IPS-NIHi7 (cell line): ENCODE measurements around the gene PTGER4.
"Not testable (repeated sequence)": the region's sequence is repeated elsewhere in the genome, so short reads cannot be mapped to it uniquely, and the experiment has no call there.

Experiments
- DNase-seq: peaks from one replicate; pipeline ENCODE4 v3.0.0; 2012; ENCODE audit warnings: mixed read lengths; ENCODE audit errors: extremely low spot score

PTGER4 gene

GRCh38 chr5:40679913-40680681 lies at the start of gene PTGER4:
TSS of gene PTGER4 (plus strand) at chr5:40679915. CDS start at chr5:40680994, 1,079 bp downstream.
- DNase-seq: peak; percentile 22

- DNase-seq: no peak
Observed at GRCh38 chr5:40630126-40630525, 49.6 kb upstream of the PTGER4 start.

- no peak for DNase-seq
Observed at GRCh38 chr5:40631236-40631635, 48.5 kb upstream of the PTGER4 start.

GRCh38 chr5:40634154-40634553 lies 45.6 kb upstream of the PTGER4 start:
- DNase-seq: no peak

GRCh38 chr5:40634593-40634992 lies 45.1 kb upstream of the PTGER4 start:
- no peak for DNase-seq

GRCh38 chr5:40639531-40639930 lies 40.2 kb upstream of the PTGER4 start:
- DNase-seq: not testable (repeated sequence)

GRCh38 chr5:40646266-40646665 lies 33.4 kb upstream of the PTGER4 start:
- DNase-seq: no peak

- DNase-seq: no peak
Observed at GRCh38 chr5:40648150-40648549, 31.6 kb upstream of the PTGER4 start.

- no peak for DNase-seq
Observed at GRCh38 chr5:40649463-40650030, 30.2 kb upstream of the PTGER4 start.

- no peak for DNase-seq
Observed at GRCh38 chr5:40651201-40651600, 28.5 kb upstream of the PTGER4 start.

GRCh38 chr5:40652441-40653220 lies 27.1 kb upstream of the PTGER4 start:
- DNase-seq: no peak

GRCh38 chr5:40653221-40654022 lies 26.3 kb upstream of the PTGER4 start:
- no peak for DNase-seq

GRCh38 chr5:40654377-40654991 lies 25.2 kb upstream of the PTGER4 start:
- no peak for DNase-seq

- no peak for DNase-seq
Observed at GRCh38 chr5:40655138-40655537, 24.6 kb upstream of the PTGER4 start.

GRCh38 chr5:40656091-40656490 lies 23.6 kb upstream of the PTGER4 start:
- DNase-seq: not testable (repeated sequence)

- DNase-seq: no peak
Observed at GRCh38 chr5:40656766-40657165, 22.9 kb upstream of the PTGER4 start.

- DNase-seq: no peak
Observed at GRCh38 chr5:40660751-40661150, 19.0 kb upstream of the PTGER4 start.

GRCh38 chr5:40665635-40666298 lies 13.9 kb upstream of the PTGER4 start:
- DNase-seq: no peak

GRCh38 chr5:40666657-40667056 lies 13.1 kb upstream of the PTGER4 start:
- no peak for DNase-seq

GRCh38 chr5:40667161-40667663 lies 12.5 kb upstream of the PTGER4 start:
- no peak for DNase-seq
